Measurements from ENCODE around the gene ZNF536. TPM values are rescaled to one million over a fixed set of nuclear protein-coding genes. Genes with fewer than 3 reads are reported as not detected.

Gene ZNF536
- total RNA-seq, 1 experiment from 2014 or later: 0.05 TPM

DNA sequence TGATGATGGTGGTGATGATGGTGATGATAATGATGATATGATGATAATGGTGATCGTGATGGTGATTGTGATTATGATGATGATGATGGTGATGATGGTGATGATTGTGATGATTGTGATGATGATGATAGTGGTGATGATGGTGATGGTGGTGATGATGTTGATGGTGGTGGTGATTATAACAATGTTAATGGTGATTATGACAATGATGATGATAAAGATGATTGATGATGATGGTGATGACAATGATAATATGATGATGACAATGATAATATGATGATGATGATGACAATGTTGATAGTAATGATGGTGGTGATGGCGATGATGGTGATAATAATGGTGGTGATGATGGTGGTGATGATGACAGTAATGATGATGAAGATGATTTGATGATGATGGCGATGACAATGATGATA lies 34.1 kb upstream of the ZNF536 start:
- Histone ChIP-seq H3K27ac (ENCODE audit: low read length) (no peak overlapping the region), H3K27me3 (ENCODE audit: control insufficient read depth, insufficient read depth, low read length) (no peaks in the 10 kb centered on the region), H3K4me1 (ENCODE audit: control insufficient read depth, insufficient read depth, low read length) (no peaks in the 10 kb centered on the region), H3K36me3 (ENCODE audit: control insufficient read depth, insufficient read depth, low read length) (no peaks in the 10 kb centered on the region), H3K4me3 (ENCODE audit: low read depth in 2 of 2, low read length in 2 of 2) (no peak overlapping the region), H3K9me3 (ENCODE audit: control insufficient read depth, insufficient read depth, low read depth, low read length) (no peaks in the 10 kb centered on the region)
- no peak for ATAC-seq
- no TSS peak for BruUV-seq (replicated peaks)
- ChIA-PET CTCF (no interaction called here), POLR2A (no interaction called here)
- TF ChIP-seq, protein P1, sequence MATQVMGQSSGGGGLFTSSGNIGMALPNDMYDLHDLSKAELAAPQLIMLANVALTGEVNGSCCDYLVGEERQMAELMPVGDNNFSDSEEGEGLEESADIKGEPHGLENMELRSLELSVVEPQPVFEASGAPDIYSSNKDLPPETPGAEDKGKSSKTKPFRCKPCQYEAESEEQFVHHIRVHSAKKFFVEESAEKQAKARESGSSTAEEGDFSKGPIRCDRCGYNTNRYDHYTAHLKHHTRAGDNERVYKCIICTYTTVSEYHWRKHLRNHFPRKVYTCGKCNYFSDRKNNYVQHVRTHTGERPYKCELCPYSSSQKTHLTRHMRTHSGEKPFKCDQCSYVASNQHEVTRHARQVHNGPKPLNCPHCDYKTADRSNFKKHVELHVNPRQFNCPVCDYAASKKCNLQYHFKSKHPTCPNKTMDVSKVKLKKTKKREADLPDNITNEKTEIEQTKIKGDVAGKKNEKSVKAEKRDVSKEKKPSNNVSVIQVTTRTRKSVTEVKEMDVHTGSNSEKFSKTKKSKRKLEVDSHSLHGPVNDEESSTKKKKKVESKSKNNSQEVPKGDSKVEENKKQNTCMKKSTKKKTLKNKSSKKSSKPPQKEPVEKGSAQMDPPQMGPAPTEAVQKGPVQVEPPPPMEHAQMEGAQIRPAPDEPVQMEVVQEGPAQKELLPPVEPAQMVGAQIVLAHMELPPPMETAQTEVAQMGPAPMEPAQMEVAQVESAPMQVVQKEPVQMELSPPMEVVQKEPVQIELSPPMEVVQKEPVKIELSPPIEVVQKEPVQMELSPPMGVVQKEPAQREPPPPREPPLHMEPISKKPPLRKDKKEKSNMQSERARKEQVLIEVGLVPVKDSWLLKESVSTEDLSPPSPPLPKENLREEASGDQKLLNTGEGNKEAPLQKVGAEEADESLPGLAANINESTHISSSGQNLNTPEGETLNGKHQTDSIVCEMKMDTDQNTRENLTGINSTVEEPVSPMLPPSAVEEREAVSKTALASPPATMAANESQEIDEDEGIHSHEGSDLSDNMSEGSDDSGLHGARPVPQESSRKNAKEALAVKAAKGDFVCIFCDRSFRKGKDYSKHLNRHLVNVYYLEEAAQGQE (IDR thresholded peaks at IDR 0.05; ENCODE audit: insufficient read depth in 1 of 2, low read depth in 2 of 2, low read length in 1 of 2): no peak
- TF ChIP-seq, protein P2, sequence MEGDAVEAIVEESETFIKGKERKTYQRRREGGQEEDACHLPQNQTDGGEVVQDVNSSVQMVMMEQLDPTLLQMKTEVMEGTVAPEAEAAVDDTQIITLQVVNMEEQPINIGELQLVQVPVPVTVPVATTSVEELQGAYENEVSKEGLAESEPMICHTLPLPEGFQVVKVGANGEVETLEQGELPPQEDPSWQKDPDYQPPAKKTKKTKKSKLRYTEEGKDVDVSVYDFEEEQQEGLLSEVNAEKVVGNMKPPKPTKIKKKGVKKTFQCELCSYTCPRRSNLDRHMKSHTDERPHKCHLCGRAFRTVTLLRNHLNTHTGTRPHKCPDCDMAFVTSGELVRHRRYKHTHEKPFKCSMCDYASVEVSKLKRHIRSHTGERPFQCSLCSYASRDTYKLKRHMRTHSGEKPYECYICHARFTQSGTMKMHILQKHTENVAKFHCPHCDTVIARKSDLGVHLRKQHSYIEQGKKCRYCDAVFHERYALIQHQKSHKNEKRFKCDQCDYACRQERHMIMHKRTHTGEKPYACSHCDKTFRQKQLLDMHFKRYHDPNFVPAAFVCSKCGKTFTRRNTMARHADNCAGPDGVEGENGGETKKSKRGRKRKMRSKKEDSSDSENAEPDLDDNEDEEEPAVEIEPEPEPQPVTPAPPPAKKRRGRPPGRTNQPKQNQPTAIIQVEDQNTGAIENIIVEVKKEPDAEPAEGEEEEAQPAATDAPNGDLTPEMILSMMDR (IDR thresholded peaks at IDR 0.05): no peak
- TF ChIP-seq TCF7L2 (IDR thresholded peaks at IDR 0.05; ENCODE audit: low read depth, low read length) (no peak), POLR2AphosphoS5 (IDR thresholded peaks at IDR 0.05; ENCODE audit: low read depth, low read length) (no peak), SIN3A (IDR thresholded peaks at IDR 0.05; ENCODE audit: borderline replicate concordance, insufficient read depth, low read depth, low read length) (no peak)
- intact Hi-C loops (cut with micrococcal nuclease; ENCODE audit: unreplicated experiment) (no loop called here), in situ Hi-C loops (cut with HindIII; ENCODE audit: low pct_unique_long_range_greater_than_20kb, low sequenced_read_pairs) (no loop called here)
- no peak for DNase-seq (ENCODE audit: low read depth, low spot score)

DNA sequence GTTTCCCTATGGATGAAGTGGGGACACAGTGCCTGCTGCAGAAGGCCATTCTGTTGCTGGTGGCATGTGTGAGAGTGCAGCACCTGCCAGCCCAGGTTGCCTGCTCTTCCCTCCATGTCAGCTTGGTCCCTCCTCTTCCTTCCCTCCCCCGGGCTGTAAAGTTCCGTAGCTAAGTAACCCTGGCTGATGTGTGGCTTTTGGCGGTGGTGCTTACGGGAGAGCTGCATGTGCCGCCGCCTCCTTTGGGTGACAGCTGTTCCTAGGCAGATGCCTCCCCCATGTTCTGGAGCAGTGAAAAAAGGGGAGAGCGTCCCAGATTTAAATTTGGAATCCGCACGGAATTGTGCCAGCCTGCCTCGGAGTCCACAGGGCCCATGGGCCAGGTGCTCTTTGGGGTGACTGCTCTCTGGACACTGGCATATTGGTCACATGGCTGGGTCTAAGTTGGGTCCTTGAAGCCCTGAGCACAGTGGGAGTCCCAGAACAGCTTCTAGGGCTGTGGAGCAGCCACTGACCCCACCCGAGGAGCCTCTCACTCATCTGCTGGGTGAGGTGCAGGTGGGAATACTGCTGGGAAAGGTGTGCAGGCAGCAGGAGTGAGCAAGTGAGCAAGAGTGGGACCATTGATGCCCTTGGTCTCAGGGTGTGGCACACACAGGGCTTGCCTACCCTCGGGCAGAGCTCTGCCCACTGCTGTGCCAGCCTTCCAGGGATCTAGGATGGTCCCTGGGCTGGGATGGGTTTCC lies 33.1 kb upstream of the ZNF536 start:
- BruUV-seq (replicated peaks): no TSS peak
- Histone ChIP-seq H3K4me3 (ENCODE audit: low read depth in 2 of 2, low read length in 2 of 2) (no peak overlapping the region), H3K36me3 (ENCODE audit: control insufficient read depth, insufficient read depth, low read length) (no peaks in the 10 kb centered on the region), H3K27me3 (ENCODE audit: control insufficient read depth, insufficient read depth, low read length) (0 out of 2 replicates have a peak, but pooled peaks cover 2% of the 10 kb centered on the region), H3K9me3 (ENCODE audit: control insufficient read depth, insufficient read depth, low read depth, low read length) (no peaks in the 10 kb centered on the region), H3K27ac (ENCODE audit: low read length) (no peak overlapping the region), H3K4me1 (ENCODE audit: control insufficient read depth, insufficient read depth, low read length) (no peaks in the 10 kb centered on the region)
- TF ChIP-seq, protein P2 (IDR thresholded peaks at IDR 0.05): no peak
- TF ChIP-seq TCF7L2 (IDR thresholded peaks at IDR 0.05; ENCODE audit: low read depth, low read length) (no peak), SIN3A (IDR thresholded peaks at IDR 0.05; ENCODE audit: borderline replicate concordance, insufficient read depth, low read depth, low read length) (no peak), POLR2AphosphoS5 (IDR thresholded peaks at IDR 0.05; ENCODE audit: low read depth, low read length) (no peak)
- TF ChIP-seq, protein P1 (IDR thresholded peaks at IDR 0.05; ENCODE audit: insufficient read depth in 1 of 2, low read depth in 2 of 2, low read length in 1 of 2): no peak
- POLR2A ChIA-PET: no interaction called here
- in situ Hi-C loops (cut with HindIII; ENCODE audit: low pct_unique_long_range_greater_than_20kb, low sequenced_read_pairs) (no loop called here), intact Hi-C loops (cut with micrococcal nuclease; ENCODE audit: unreplicated experiment) (no loop called here)
- no peak for DNase-seq (ENCODE audit: low read depth, low spot score)
- no peak for ATAC-seq
- CTCF ChIA-PET: no interaction called here
